HG03139 (cell line): ENCODE measurements around the gene TSPEAR.
"Not testable (repeated sequence)": the region's sequence is repeated elsewhere in the genome, so short reads cannot be mapped to it uniquely, and the experiment has no call there.

Experiments used
- ATAC-seq: cut with Tn5 transposase; IDR thresholded peaks from one replicate; pipeline ENCODE4 v1.9.1; 2021; ENCODE audit not compliant: unreplicated experiment

The TSPEAR gene

GRCh38 chr21:44593598-44594405 is 117.6 kb downstream of the TSPEAR start:
- ATAC-seq: no peak

GRCh38 chr21:44592446-44593311 is 118.7 kb downstream of the TSPEAR start, which contains the start of gene KRTAP10-6:
Gene KRTAP10-6 (minus strand): TSS chr21:44592505. CDS start chr21:44592484, 21 bp downstream.
- no peak for ATAC-seq

GRCh38 chr21:44591801-44592130 is 119.6 kb downstream of the TSPEAR start:
- ATAC-seq: not testable (repeated sequence)

GRCh38 chr21:44590897-44591800 is 120.2 kb downstream of the TSPEAR start:
- not testable (repeated sequence) for ATAC-seq

GRCh38 chr21:44590311-44590721 is 121.1 kb downstream of the TSPEAR start:
- ATAC-seq: no peak

- no peak for ATAC-seq
Measured at GRCh38 chr21:44589586-44590305, 121.6 kb downstream of the TSPEAR start.

GRCh38 chr21:44589094-44589493 is 122.3 kb downstream of the TSPEAR start:
- no peak for ATAC-seq

- no peak for ATAC-seq
Measured at GRCh38 chr21:44585892-44586291, 125.5 kb downstream of the TSPEAR start.

GRCh38 chr21:44583800-44584147 is 127.6 kb downstream of the TSPEAR start:
- no peak for ATAC-seq

GRCh38 chr21:44583089-44583799 is 128.1 kb downstream of the TSPEAR start:
- no peak for ATAC-seq

- no peak for ATAC-seq
Measured at GRCh38 chr21:44582055-44582454, 129.3 kb downstream of the TSPEAR start.

GRCh38 chr21:44581158-44581557 is 130.2 kb downstream of the TSPEAR start:
- no peak for ATAC-seq

- ATAC-seq: not testable (repeated sequence)
Measured at GRCh38 chr21:44580231-44580821, 131.0 kb downstream of the TSPEAR start, which contains the start of gene KRTAP10-5. Gene KRTAP10-5 (minus strand): TSS chr21:44580604. CDS start chr21:44580578, 26 bp downstream.

GRCh38 chr21:44579833-44580144 is 131.6 kb downstream of the TSPEAR start:
- no peak for ATAC-seq

- no peak for ATAC-seq
Measured at GRCh38 chr21:44579056-44579832, 132.1 kb downstream of the TSPEAR start.

- no peak for ATAC-seq
Measured at GRCh38 chr21:44578371-44579055, 132.9 kb downstream of the TSPEAR start.

GRCh38 chr21:44576025-44576420 is 135.3 kb downstream of the TSPEAR start:
- no peak for ATAC-seq
